Subcutaneous adipose tissue (tissue), 4 donors: Measurements from ENCODE around the gene AGPAT3. TPM values are rescaled to one million over a fixed set of nuclear protein-coding genes. Genes with fewer than 3 reads are reported as not detected.

ENCODE experiments used
- total RNA-seq, 4 donors: library from RNA; depleted of rRNA; stranded (reverse); fragments of >200 nt; gene quantifications; one replicate each; pipeline ENCODE4 v1.1.0, GENCODE V29; 2016
- TF ChIP-seq, protein P1 (sequence below): fragments of 450-650 bp; IDR thresholded peaks from one replicate; pipeline ENCODE4 v1.5.1; 2016; ENCODE audit warnings: low read depth, mild to moderate bottlenecking, control low read depth, antibody characterized with exemption, moderate library complexity

AGPAT3 gene
- total RNA-seq, 4 donors from 2014 or later, result 29.7 to 66.5 (median 33.8) TPM

GRCh38 chr21:43938751-43939442 is 73.9 kb downstream of the AGPAT3 start:
- TF ChIP-seq, protein P1, sequence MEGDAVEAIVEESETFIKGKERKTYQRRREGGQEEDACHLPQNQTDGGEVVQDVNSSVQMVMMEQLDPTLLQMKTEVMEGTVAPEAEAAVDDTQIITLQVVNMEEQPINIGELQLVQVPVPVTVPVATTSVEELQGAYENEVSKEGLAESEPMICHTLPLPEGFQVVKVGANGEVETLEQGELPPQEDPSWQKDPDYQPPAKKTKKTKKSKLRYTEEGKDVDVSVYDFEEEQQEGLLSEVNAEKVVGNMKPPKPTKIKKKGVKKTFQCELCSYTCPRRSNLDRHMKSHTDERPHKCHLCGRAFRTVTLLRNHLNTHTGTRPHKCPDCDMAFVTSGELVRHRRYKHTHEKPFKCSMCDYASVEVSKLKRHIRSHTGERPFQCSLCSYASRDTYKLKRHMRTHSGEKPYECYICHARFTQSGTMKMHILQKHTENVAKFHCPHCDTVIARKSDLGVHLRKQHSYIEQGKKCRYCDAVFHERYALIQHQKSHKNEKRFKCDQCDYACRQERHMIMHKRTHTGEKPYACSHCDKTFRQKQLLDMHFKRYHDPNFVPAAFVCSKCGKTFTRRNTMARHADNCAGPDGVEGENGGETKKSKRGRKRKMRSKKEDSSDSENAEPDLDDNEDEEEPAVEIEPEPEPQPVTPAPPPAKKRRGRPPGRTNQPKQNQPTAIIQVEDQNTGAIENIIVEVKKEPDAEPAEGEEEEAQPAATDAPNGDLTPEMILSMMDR, result no peak

DNA sequence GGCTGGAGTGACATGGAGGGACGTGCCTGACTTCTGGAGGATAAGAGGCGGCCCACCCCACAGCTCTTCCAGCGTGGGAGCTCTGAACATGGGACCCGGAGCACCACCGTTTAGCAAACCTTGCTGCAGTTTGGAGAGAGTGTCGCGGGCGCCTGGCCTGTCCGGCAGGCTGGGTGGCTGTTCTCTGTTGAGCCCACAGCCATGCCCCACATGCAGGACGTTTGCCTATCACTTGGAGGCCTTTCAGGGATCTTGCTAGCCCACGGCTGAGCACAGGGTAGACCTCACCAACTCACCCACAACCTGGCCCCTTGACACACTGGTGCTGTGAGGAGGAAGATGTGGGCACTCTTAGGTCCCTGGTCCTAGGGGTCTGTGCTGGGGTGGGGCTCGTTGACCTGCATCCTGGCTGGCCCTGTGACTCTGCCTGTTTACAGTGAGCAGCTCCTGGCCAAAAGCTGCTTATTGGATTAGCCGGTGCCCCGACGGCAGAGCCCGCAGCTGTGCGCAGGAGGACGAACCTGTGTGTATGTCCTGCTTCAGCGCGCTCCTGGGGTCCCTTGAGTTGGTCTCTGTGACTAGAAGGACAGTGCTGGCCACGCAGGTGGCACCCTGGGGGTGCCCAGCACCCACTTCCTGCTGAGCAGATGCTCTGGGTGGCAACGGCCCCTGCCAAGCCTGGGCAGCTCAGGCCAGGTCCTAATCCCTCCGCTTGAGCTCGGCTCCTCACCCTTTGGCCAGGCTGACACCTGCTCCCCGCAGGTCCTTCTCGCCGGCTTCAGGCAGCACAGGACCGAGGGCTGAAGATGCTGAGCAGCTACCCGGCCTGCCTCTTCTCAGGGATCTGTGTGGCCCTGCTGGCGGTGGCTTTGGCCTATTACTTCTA is 74.7 kb downstream of the AGPAT3 start:
- TF ChIP-seq, protein P1, result no peak

- TF ChIP-seq, protein P1, result no peak
Observed at GRCh38 chr21:43940329-43941050, 75.5 kb downstream of the AGPAT3 start.

GRCh38 chr21:43942201-43942600 is 77.2 kb downstream of the AGPAT3 start:
- TF ChIP-seq, protein P1, result no peak

- TF ChIP-seq, protein P1, result no peak
Observed at GRCh38 chr21:43942621-43943020, 77.6 kb downstream of the AGPAT3 start.

DNA sequence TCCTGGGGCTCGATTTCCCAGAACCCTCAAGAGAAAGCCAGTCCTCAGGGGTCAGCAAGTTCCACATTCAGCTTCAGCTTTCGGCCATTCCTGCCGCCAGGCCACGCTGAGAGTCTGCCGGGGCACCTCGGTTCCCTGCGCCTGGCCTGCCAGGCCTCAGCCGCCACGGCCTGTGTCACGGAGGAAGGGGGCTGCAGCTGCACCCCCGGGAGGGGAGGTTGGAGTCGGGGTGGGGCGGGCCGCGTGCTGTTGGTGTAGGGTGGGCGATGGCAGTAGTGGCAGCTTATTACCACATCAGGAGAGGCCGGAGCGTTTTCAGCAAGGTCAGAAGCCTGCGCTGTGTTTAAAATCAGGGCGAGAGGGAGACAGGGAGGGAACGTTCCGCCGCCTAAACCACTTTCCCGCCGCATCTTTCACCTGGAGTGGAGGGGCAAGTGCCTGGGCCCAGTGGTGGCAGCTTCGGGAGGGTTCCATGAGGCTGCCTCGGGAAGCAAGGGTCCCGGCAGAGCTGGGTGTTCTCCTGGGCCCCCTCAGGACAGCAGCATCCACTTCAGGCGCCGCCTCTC is 78.6 kb downstream of the AGPAT3 start:
- TF ChIP-seq, protein P1, result no peak
